Measurements from ENCODE around the gene PADI1. TPM values are rescaled to one million over a fixed set of nuclear protein-coding genes. Genes with fewer than 3 reads are reported as not detected.

PADI1 gene
- polyA plus RNA-seq, 1 donor from 2014 or later, result 0.66 TPM

- no peaks in the 10 kb centered on the region for H4K20me1 ChIP-seq (ENCODE audit: insufficient read depth)
- no peaks in the 10 kb centered on the region for H3K9me3 ChIP-seq (ENCODE audit: low read length)
- no peaks in the 10 kb centered on the region for H3K9me2 ChIP-seq (ENCODE audit: insufficient read depth, low read length)
- no peaks in the 10 kb centered on the region for H3K27me3 ChIP-seq (ENCODE audit: insufficient read depth, low read depth, low read length)
- H3K4me3 ChIP-seq (ENCODE audit: low read length), result no peak overlapping the region
- H2AFZ ChIP-seq (ENCODE audit: low read depth, low read length), result no peak overlapping the region
- no peaks in the 10 kb centered on the region for H3K36me3 ChIP-seq (ENCODE audit: insufficient read depth, low read length)
- H3K4me2 ChIP-seq (ENCODE audit: low read length), result no peak overlapping the region
- TF ChIP-seq EP300 (conservative IDR thresholded peaks at IDR 0.05; ENCODE audit: poor library complexity, severe bottlenecking), result no peak
- TF ChIP-seq POLR2AphosphoS5 (IDR thresholded peaks at IDR 0.05), result no peak
- no peak for TF ChIP-seq TAF1 (IDR thresholded peaks at IDR 0.05; ENCODE audit: low read depth)
- TF ChIP-seq EZH2 (IDR thresholded peaks at IDR 0.05; ENCODE audit: borderline replicate concordance, insufficient read depth, low read length, poor library complexity, severe bottlenecking), result no peak
- H3F3A ChIP-seq (ENCODE audit: insufficient read depth, low read length, poor library complexity, severe bottlenecking), result no peaks in the 10 kb centered on the region
- H3K9ac ChIP-seq (ENCODE audit: low read length), result no peak overlapping the region
- H3K79me2 ChIP-seq (replicated peaks; ENCODE audit: insufficient read depth, low read length), result no peaks in the 10 kb centered on the region
- no peak overlapping the region for H3K27ac ChIP-seq (ENCODE audit: low read length)
Measured at GRCh38 chr1:17289721-17290120, 84.8 kb downstream of the PADI1 start.

- Histone ChIP-seq H3F3A (ENCODE audit: insufficient read depth, low read length, poor library complexity, severe bottlenecking) (no peaks in the 10 kb centered on the region), H3K27me3 (ENCODE audit: insufficient read depth, low read depth, low read length) (no peaks in the 10 kb centered on the region), H3K4me2 (ENCODE audit: low read length) (no peak overlapping the region), H4K20me1 (ENCODE audit: insufficient read depth) (no peaks in the 10 kb centered on the region), H3K9me3 (ENCODE audit: low read length) (no peaks in the 10 kb centered on the region), H3K4me3 (ENCODE audit: low read length) (no peak overlapping the region), H3K79me2 (replicated peaks; ENCODE audit: insufficient read depth, low read length) (no peaks in the 10 kb centered on the region), H2AFZ (ENCODE audit: low read depth, low read length) (no peak overlapping the region), H3K36me3 (ENCODE audit: insufficient read depth, low read length) (no peaks in the 10 kb centered on the region), H3K9ac (ENCODE audit: low read length) (no peak overlapping the region), H3K9me2 (ENCODE audit: insufficient read depth, low read length) (no peaks in the 10 kb centered on the region), H3K27ac (ENCODE audit: low read length) (no peak overlapping the region)
- TF ChIP-seq MXI1 (conservative IDR thresholded peaks at IDR 0.05; ENCODE audit: poor library complexity, severe bottlenecking) (no peak), RAD21 (conservative IDR thresholded peaks at IDR 0.05) (no peak)
Measured at GRCh38 chr1:17290553-17290952, 85.6 kb downstream of the PADI1 start.

GRCh38 chr1:17292299-17293160, 87.6 kb downstream of the PADI1 start:
- no peaks in the 10 kb centered on the region for H3K36me3 ChIP-seq (ENCODE audit: insufficient read depth, low read length)
- H4K20me1 ChIP-seq (ENCODE audit: insufficient read depth), result no peaks in the 10 kb centered on the region
- TF ChIP-seq EP300 (conservative IDR thresholded peaks at IDR 0.05; ENCODE audit: poor library complexity, severe bottlenecking), result no peak
- TF ChIP-seq REST (IDR thresholded peaks at IDR 0.05; ENCODE audit: borderline replicate concordance), result no peak
- no peak for TF ChIP-seq MXI1 (conservative IDR thresholded peaks at IDR 0.05; ENCODE audit: poor library complexity, severe bottlenecking)
- no peak for TF ChIP-seq RAD21 (conservative IDR thresholded peaks at IDR 0.05)
- no peak for TF ChIP-seq POLR2AphosphoS5 (IDR thresholded peaks at IDR 0.05)
- no peak for TF ChIP-seq SMC3 (conservative IDR thresholded peaks at IDR 0.05; ENCODE audit: poor library complexity)
- no peak for TF ChIP-seq EZH2 (IDR thresholded peaks at IDR 0.05; ENCODE audit: borderline replicate concordance, insufficient read depth, low read length, poor library complexity, severe bottlenecking)
- no peak for TF ChIP-seq TAF1 (IDR thresholded peaks at IDR 0.05; ENCODE audit: low read depth)
- TF ChIP-seq CTCF (IDR thresholded peaks at IDR 0.05; ENCODE audit: poor library complexity, severe bottlenecking), result no peak

More at GRCh38 chr1:17292299-17293160, 87.6 kb downstream of the PADI1 start:
- Histone ChIP-seq H3K79me2 (replicated peaks; ENCODE audit: insufficient read depth, low read length) (no peaks in the 10 kb centered on the region), H3K9ac (ENCODE audit: low read length) (no peak overlapping the region), H3K27me3 (ENCODE audit: insufficient read depth, low read depth, low read length) (no peaks in the 10 kb centered on the region), H3K9me2 (ENCODE audit: insufficient read depth, low read length) (no peaks in the 10 kb centered on the region), H3K4me3 (ENCODE audit: low read length) (no peak overlapping the region), H3F3A (ENCODE audit: insufficient read depth, low read length, poor library complexity, severe bottlenecking) (no peaks in the 10 kb centered on the region), H3K27ac (ENCODE audit: low read length) (no peak overlapping the region), H3K9me3 (ENCODE audit: low read length) (no peaks in the 10 kb centered on the region), H2AFZ (ENCODE audit: low read depth, low read length) (no peak overlapping the region), H3K4me2 (ENCODE audit: low read length) (no peak overlapping the region)

All from neural cell (in vitro differentiated cells).